MCF 10A (cell line): ENCODE results near the gene OR10H1. TPM values are rescaled to one million over a fixed set of nuclear protein-coding genes. Genes with fewer than 3 reads are reported as not detected.
"Not testable (repeated sequence)": the region's sequence is repeated elsewhere in the genome, so short reads cannot be mapped to it uniquely, and the experiment has no call there.

ENCODE experiments used
- BruUV-seq: library from RNA; stranded (reverse); fragments of 400-500 nt; replicated peaks from 2 replicates; lab custom pipeline; 2021; lab: Mats Ljungman, UMichigan
- CTCF ChIA-PET: fragments of 300-600 bp; sonication (Branson Sonifier 250); formaldehyde crosslinking; extraction: SDS; loops from one replicate; lab custom pipeline; 2021; ENCODE audit warnings: antibody characterized with exemption, inconsistent platforms; lab: Yijun Ruan, JAX
- POLR2A ChIA-PET: fragments of 300-600, 350-650 bp; sonication (Branson Sonifier 250); formaldehyde crosslinking; extraction: SDS; loops from one replicate; lab custom pipeline; 2020; ENCODE audit warnings: antibody characterized with exemption, inconsistent platforms; lab: Yijun Ruan, JAX
- DNase-seq: peaks from one replicate; pipeline ENCODE4 v3.0.0-alpha.2; 2018; ENCODE audit not compliant: unreplicated experiment
- H3K27ac Mint-ChIP-seq: one replicate; pipeline ENCODE4 v1.8.0; 2022; ENCODE audit warnings: mild to moderate bottlenecking, low read depth, mixed read lengths; ENCODE audit not compliant: unreplicated experiment
- H3K27me3 Mint-ChIP-seq: one replicate; pipeline ENCODE4 v1.8.0; 2022; ENCODE audit warnings: mixed read lengths; ENCODE audit not compliant: insufficient read depth, unreplicated experiment
- H3K36me3 Mint-ChIP-seq: one replicate; pipeline ENCODE4 v1.8.0; 2022; ENCODE audit warnings: mild to moderate bottlenecking, moderate library complexity, mixed read lengths; ENCODE audit not compliant: insufficient read depth, unreplicated experiment
- H3K4me1 Mint-ChIP-seq: one replicate; pipeline ENCODE4 v1.8.0; 2022; ENCODE audit warnings: mixed read lengths; ENCODE audit not compliant: insufficient read depth, unreplicated experiment
- H3K4me3 Mint-ChIP-seq: one replicate; pipeline ENCODE4 v1.8.0; 2022; ENCODE audit warnings: mild to moderate bottlenecking, moderate library complexity, mixed read lengths; ENCODE audit not compliant: unreplicated experiment
- H3K9me3 Mint-ChIP-seq: one replicate; pipeline ENCODE4 v1.8.0; 2022; ENCODE audit warnings: mixed read lengths; ENCODE audit not compliant: unreplicated experiment
- intact Hi-C: fragments of 100-400 bp; cut with micrococcal nuclease; formaldehyde crosslinking; loops from 2 replicates; pipeline ENCODE4 v1.14.1; 2022
- total RNA-seq: library from RNA; stranded (reverse); gene quantifications from 2 replicates; pipeline ENCODE4 v1.2.3, GENCODE V29; 2022
- TF ChIP-seq, protein P1 (sequence below): fragments of 200-600 bp; IDR thresholded peaks from one replicate; pipeline ENCODE4 v1.8.0; 2022; ENCODE audit warnings: antibody characterized with exemption, mild to moderate bottlenecking; ENCODE audit not compliant: unreplicated experiment

Gene OR10H1
- total RNA-seq, 1 experiment from 2014 or later: not detected

DNA sequence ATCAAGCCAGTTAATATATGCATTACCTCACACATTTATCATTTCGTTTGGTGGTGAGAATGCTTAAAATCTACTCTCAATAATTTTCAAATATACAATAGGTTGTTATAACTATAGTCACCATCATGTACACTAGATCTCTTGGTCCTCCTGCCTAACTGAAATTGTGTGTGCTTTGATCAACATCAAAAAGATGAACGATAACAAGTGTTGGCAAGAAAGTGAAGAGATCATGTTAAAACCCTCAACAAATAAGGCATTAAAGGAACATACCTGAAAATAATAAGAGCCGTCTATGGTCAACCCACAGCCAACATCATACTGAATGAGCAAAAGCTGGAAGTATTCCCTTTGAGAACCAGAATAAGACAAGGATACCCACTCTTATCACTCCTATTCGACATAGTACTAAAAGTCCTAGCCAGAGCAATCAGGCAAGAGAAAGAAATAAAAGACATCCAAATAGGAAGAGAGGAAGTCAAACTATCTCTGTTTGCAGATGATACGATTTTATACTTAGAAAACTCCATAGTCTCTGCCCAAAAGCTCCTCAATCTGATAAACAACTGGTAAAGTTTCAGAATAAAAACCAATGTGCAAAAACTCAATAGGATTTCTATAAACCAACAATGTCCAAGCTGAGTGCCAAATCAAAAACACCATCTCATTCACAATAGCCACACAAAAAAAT is 27.9 kb upstream of the OR10H1 start:
- ChIA-PET CTCF (interaction anchor here (0.7 kb wide), 1 partner anchor 53 kb away, joined by 5 read pairs; no protein-coding TSS in a partner anchor), POLR2A (no interaction called here)
- Mint-ChIP-seq H3K9me3 (peaks cover 9% of the 10 kb centered on the region), H3K36me3 (no peaks in the 10 kb centered on the region), H3K4me3 (no peak overlapping the region), H3K27me3 (peaks cover 22% of the 10 kb centered on the region), H3K4me1 (no peaks in the 10 kb centered on the region), H3K27ac (no peak overlapping the region)
- BruUV-seq: no TSS peak
- TF ChIP-seq, protein P1, sequence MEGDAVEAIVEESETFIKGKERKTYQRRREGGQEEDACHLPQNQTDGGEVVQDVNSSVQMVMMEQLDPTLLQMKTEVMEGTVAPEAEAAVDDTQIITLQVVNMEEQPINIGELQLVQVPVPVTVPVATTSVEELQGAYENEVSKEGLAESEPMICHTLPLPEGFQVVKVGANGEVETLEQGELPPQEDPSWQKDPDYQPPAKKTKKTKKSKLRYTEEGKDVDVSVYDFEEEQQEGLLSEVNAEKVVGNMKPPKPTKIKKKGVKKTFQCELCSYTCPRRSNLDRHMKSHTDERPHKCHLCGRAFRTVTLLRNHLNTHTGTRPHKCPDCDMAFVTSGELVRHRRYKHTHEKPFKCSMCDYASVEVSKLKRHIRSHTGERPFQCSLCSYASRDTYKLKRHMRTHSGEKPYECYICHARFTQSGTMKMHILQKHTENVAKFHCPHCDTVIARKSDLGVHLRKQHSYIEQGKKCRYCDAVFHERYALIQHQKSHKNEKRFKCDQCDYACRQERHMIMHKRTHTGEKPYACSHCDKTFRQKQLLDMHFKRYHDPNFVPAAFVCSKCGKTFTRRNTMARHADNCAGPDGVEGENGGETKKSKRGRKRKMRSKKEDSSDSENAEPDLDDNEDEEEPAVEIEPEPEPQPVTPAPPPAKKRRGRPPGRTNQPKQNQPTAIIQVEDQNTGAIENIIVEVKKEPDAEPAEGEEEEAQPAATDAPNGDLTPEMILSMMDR: no peak
- DNase-seq: no peak
- intact Hi-C loops: no loop called here

DNA sequence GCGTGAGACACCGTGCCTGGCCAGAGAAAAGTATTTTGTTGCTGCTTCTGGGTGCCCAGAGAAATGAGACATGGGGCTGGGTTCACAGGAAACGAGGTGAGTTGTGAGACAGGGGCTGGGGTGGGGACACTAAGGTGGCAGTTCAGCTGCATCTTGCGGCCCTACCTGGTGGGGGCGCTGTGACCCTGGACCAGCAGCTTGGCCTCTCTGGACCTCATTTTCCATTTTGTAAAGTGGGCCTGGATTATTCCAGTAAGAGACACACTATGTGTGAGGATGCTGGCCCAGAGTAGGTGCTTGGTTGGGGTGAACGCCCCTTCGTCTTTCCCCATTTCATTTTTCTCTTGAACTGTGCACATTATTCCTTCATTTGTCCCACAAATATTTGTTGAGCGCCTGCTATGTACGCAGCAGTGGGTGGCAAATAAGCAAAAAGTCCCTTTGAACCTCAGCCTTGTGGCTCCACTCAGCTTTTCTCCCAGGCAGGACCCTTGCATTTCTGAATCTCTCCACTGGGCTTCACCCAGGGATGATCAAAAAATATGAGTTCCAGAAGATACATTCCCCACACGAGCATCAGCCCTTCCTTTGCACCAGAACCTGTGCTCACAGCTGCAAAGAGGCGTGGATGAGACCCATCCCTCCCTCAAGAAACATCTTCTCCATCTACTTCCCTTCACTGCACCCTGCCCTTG is 26.6 kb upstream of the OR10H1 start:
- Mint-ChIP-seq H3K36me3 (no peaks in the 10 kb centered on the region), H3K27ac (no peak overlapping the region), H3K27me3 (peaks cover 22% of the 10 kb centered on the region), H3K4me3 (no peak overlapping the region), H3K9me3 (peaks cover 9% of the 10 kb centered on the region), H3K4me1 (peaks cover 6% of the 10 kb centered on the region)
- POLR2A ChIA-PET: no interaction called here
- DNase-seq: no peak
- no TSS peak for BruUV-seq
- TF ChIP-seq, protein P1: no peak
- CTCF ChIA-PET: interaction anchor here (0.6 to 1.2 kb wide), 2 partner anchors 13 to 26 kb away, joined by 3 read pairs; no protein-coding TSS in a partner anchor
- intact Hi-C loops: no loop called here

DNA sequence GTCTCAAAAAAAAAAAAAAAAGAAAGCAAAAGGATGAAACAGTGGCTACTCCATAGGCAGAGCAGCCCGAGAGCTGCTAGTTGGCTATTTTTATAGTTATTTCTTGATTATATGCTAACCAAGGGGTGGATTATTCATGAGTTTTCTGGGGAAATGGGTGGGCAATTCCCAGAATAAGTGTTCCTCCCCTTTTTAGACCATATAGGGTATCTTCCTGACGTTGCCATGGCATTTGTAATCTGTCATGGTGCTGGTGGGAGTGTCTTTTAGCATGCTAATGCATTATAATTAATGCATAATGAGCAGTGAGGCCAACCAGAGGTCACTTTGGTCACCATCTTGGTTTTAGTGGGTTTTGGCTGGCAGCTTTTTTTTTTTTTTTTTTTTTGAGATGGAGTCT is 25.4 kb upstream of the OR10H1 start:
- no peak for DNase-seq
- H3K36me3 Mint-ChIP-seq: no peaks in the 10 kb centered on the region
- intact Hi-C loops: no loop called here
- POLR2A ChIA-PET: no interaction called here
- no peak overlapping the region for H3K27ac Mint-ChIP-seq
- TF ChIP-seq, protein P1: no peak
- no peak overlapping the region for H3K4me3 Mint-ChIP-seq
- H3K27me3 Mint-ChIP-seq: peaks cover 17% of the 10 kb centered on the region
- CTCF ChIA-PET: interaction anchor here (1.2 kb wide), 1 partner anchor 14 kb away, joined by 3 read pairs; no protein-coding TSS in a partner anchor
- peaks cover 9% of the 10 kb centered on the region for H3K9me3 Mint-ChIP-seq
- H3K4me1 Mint-ChIP-seq: peaks cover 9% of the 10 kb centered on the region
- no TSS peak for BruUV-seq

DNA sequence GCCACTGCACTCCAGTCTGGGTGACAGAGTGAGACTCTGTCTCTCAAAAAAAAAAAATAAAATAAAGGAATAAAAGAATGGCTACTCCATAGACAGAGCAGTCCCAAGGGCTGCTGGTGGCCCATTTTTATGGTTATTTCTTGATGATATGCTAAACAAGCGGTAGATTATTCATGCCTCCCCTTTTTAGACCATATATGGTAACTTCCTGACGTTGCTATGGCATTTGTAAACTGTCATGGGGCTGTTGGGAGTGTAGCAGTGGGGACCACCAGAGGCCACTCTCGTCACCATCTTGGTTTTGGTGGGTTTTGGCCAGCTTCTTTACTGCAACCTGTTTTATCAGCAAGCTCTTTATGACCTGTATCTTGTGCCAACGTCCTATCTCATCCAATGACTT is 24.4 kb upstream of the OR10H1 start:
- BruUV-seq, POLR2A ChIA-PET: not testable (repeated sequence)

More for the DNA sequence above, 24.4 kb upstream of the OR10H1 start:
- intact Hi-C loops, H3K36me3 Mint-ChIP-seq, H3K9me3 Mint-ChIP-seq, H3K27me3 Mint-ChIP-seq, CTCF ChIA-PET, H3K27ac Mint-ChIP-seq, H3K4me3 Mint-ChIP-seq, DNase-seq: not testable (repeated sequence)
- H3K4me1 Mint-ChIP-seq: peaks cover 12% of the 10 kb centered on the region
